Erythroblast (primary cell): Measurements from ENCODE around the gene APIP.

Source experiments
- GATA1 ChIP-seq: IDR thresholded peaks from 2 replicates; pipeline ENCODE4 v1.6.1; 2011; ENCODE audit warnings: low read depth, mild to moderate bottlenecking, control low read depth, low read length, moderate library complexity
- POLR2A ChIP-seq: IDR thresholded peaks from 2 replicates; pipeline ENCODE4 v1.6.1; 2011; ENCODE audit warnings: mild to moderate bottlenecking, low read length

GRCh38 chr11:34957206-34957605 is 41.0 kb upstream of the APIP start:
- TF ChIP-seq POLR2A (no peak), GATA1 (no peak)
